ENCODE measurements around the gene SPTBN4.
"Not testable (repeated sequence)": the region's sequence is repeated elsewhere in the genome, so short reads cannot be mapped to it uniquely, and the experiment has no call there.

The SPTBN4 gene

GRCh38 chr19:40465025-40465556 lies 1.7 kb upstream of the SPTBN4 start:
- peak; percentile 85 for DNase-seq (ENCODE audit: low read depth)

- peak; percentile 99 for DNase-seq (ENCODE audit: low read depth)
Measured at GRCh38 chr19:40465557-40466218, 1.1 kb upstream of the SPTBN4 start, which contains the start of gene BLVRB. BLVRB (minus strand) TSS chr19:40465745; CDS start chr19:40465688, 57 bp downstream.

DNA sequence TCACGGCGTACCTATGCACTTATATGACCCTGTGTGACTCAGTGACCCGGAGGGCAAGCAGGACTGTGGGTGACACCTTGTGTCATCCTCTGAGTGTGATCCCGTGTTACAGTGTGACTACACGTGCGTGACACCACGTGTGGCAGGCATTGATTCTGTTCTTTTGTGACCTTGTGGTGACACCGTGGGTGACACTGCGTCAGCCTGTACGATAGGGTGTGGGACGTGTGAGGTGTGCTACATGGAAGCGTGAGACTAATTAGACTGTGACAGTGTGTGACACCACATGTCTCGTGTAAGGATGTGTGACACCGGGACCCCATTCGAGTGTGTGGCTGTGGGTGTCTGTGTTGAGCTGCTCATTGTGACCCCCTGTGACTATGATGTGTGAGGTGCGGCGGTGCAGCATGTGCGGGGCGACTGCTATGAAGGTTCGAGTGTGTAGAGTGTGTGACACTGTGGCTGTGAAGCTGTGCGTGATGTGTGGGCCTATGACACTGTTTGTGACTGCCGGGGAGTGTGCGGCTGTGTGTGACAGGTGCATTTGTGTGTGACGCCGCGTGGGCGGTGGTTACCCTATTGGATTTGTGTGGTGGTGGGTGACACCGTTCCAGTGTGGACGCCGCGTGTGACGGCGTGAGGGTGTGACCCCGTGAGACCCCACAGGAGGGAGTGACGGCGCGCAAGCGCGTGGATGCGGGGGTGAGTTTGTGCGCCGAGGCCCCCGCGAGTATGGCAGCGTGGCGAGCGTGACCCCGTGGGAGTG lies 399 bp upstream of the SPTBN4 start:
- DNase-seq (ENCODE audit: low read depth): no peak

DNA sequence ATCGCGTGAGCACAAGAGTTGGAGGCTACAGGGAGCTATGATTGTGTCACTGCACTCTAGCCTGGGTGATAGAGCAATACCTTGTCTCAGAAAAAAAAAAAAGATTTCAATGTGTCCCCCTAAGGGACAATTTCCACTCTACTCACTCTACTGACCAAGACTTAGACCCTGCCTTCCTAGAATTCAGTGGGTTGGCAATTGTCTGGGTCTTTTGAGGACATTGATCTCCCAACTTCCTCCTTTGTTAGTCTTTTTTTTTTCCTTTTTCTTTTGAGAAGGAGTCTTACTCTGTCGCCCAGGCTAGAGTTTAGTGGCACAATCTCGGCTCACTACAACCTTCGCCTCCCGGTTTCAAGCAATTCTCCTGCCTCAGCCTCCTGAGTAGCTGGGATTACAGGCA lies 2.2 kb downstream of the SPTBN4 start:
- DNase-seq (ENCODE audit: low read depth): no peak

DNA sequence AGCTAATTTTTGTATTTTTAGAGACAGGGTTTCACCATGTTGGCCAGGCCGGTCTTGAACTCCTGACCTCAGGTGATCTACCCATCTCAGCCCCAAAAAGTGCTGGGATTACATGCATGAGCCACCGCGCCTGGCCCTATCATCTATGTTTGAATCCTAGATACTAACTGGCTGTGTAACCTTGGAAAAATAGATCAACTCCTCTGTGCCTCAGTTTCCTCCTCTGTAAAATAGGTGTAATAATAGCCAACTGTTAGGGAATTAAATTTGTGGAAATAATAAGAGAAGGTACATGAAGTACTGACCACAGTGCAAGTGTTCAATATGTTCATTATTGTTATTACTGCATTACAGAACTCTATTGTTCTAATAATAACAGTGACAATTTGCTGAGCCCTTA lies 4.3 kb downstream of the SPTBN4 start:
- no peak for DNase-seq (ENCODE audit: low read depth)

DNA sequence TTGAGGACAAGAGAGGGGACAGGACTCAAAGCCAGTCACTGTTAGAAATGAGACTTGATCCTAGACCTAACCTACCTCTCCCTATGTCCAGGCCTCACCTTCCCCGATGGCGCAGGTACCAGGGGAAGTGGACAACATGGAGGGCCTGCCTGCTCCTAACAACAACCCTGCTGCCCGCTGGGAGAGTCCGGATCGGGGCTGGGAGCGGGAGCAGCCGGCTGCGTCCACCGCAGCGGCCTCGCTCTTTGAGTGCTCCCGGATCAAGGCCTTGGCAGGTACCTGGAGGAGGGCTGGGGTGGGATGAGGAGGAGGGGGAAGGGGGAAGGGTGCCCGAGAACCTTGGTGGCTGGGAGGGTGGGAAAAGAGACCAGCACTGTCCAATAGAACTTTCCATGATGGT lies 5.7 kb downstream of the SPTBN4 start:
- DNase-seq (ENCODE audit: low read depth): no peak

DNA sequence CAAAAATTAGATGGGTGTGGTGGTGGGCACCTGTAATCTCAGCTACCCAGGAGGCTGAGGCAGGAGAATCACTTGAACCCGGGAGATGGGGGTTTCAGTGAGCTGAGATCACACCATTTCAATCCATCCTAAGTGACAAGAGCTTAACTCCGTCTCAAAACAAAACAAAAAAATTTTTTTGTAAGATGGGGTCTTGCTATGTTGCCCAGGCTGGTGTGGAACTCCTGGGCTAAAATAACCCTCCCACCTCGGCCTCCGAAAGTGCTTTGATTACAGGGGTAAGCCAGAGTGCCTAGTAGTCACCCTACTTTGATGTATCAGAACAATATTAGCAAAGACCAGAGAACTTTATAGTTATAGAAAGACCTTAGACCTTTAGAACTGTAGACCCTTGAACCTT lies 7.9 kb downstream of the SPTBN4 start:
- DNase-seq (ENCODE audit: low read depth): no peak

- DNase-seq (ENCODE audit: low read depth): peak; percentile 25
Measured at GRCh38 chr19:40475878-40476644, 9.3 kb downstream of the SPTBN4 start.

- DNase-seq (ENCODE audit: low read depth): no peak
Measured at GRCh38 chr19:40486017-40486416, 19.2 kb downstream of the SPTBN4 start.

- DNase-seq (ENCODE audit: low read depth): no peak
Measured at GRCh38 chr19:40489882-40490230, 23.1 kb downstream of the SPTBN4 start.

GRCh38 chr19:40492274-40492673 lies 25.5 kb downstream of the SPTBN4 start:
- DNase-seq (ENCODE audit: low read depth): no peak

DNA sequence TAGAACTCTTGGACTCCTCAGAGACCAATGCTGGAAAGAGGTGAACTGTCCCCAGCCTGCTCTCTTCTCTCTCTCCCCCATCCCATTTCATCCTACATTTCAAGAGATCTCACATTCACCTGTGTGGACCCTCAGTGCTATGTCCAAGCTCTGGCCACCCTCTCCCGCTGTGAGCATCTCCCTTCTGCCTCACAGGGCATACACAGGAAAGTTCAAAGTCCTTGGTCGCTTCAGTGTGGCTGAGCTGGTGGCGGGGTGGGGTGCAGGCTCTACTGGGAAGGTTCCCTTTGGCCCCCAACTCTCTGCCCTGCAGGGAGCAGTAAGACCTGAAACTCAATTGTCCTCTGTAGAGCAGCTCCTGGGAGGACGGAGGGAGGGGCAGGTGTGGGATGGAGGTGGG lies 27.0 kb downstream of the SPTBN4 start:
- no peak for DNase-seq (ENCODE audit: low read depth)

- no peak for DNase-seq (ENCODE audit: low read depth)
Measured at GRCh38 chr19:40494191-40494838, 27.5 kb downstream of the SPTBN4 start.

- no peak for DNase-seq (ENCODE audit: low read depth)
Measured at GRCh38 chr19:40497214-40497613, 30.4 kb downstream of the SPTBN4 start.

GRCh38 chr19:40499320-40499719 lies 32.5 kb downstream of the SPTBN4 start:
- no peak for DNase-seq (ENCODE audit: low read depth)

DNA sequence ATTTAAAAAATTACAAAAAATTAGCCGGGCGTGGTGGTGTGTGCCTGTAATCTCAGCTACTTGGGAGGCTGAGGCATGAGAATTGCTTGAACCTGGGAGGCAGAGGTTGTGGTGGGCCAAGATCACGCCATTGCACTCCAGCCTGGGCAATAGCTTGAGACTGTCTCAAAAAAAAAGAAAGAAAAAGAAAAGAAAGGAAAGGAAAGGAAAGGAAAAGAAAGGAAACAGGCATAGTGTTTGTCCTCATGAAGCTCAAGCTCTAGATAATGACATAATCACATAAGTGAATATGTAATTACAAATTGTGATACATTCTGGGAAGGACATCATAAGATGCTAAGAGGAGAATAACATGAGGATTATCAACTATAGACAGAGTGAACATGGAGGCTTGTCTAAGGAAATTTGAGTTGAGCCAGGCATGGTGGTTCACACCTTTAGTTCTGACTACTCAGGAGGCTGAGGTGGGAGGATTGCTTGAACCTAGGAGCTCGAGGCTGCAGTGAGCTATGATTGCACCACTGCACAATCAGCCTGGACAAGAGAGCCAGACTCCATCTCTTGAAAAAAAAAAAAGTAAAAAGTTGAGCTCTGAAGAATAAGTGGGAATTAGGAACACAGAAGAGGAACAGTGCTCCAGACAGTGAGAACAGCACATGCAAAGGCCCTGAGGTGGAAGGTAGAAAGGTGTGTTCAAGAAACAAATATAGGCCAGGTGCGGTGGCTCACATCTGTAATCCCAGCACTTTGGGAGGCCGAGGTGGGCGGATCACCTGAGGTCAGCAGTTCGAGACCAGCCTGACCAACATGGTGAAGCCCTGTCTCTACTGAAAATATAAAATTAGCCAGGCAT lies 34.1 kb downstream of the SPTBN4 start:
- DNase-seq (ENCODE audit: low read depth): not testable (repeated sequence)

DNA sequence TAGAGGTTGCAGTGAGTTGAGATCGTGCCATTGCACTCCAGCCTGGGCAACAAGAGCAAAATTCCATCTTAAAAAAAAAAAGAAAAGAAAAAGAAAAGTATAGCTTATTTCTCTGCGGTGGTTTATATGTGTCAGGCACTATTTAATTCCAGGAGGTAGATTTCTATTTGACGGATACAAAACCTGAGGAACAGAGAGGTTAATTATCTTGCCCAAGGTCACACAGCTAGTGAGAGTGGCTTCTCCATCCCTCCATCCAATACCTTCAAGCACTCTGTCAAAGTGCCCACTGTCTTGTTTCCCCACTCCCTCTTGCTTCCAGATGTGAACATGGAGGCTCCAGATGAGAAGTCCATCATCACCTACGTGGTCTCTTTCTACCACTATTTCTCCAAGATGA lies 34.8 kb downstream of the SPTBN4 start:
- no peak for DNase-seq (ENCODE audit: low read depth)

DNA sequence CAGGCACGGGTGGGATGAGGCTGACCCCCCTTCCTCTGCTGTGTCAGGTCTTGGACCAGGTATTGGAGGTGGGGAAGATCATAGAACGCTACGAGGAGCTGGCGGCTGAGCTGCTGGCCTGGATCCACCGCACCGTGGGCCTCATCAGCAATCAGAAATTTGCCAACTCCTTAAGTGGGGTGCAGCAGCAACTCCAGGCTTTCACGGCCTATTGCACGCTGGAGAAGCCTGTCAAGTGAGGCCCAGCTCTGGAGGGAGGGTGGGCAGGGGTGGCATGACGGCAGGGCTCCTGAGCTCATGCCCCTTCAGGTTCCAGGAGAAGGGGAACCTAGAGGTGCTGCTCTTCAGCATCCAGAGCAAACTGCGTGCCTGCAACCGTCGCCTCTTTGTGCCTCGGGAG lies 35.3 kb downstream of the SPTBN4 start:
- no peak for DNase-seq (ENCODE audit: low read depth)

DNA sequence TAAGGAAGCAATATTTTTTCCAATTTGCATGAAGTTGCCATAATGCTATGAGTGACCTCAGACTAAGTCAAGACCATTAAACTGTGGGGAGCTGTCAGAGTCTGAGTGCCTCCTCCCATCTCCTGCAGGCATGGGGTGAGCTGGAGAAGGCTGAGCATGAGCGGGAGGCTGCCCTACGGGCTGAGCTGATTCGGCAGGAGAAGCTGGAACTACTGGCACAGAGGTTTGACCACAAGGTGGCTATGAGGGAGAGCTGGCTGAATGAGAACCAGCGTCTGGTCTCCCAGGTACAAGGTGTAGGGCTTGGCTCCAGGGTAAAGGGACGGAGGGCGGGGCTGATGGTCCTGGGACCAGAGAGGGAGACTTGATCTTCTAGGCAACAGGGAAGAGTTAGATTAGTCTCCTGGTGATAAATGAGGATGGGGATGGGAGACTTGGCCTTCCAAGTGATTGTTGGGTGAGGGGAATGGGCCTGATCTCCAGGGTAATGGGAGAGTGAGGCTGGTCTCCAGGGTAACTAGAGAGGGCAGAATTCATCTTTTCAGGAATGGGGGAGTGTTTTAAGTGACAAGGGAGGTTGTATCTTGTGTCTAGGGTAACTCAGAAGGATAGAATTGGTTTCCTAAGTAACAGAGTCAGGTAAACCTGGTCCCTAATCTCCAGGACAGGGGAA lies 36.0 kb downstream of the SPTBN4 start:
- DNase-seq (ENCODE audit: low read depth): no peak

DNA sequence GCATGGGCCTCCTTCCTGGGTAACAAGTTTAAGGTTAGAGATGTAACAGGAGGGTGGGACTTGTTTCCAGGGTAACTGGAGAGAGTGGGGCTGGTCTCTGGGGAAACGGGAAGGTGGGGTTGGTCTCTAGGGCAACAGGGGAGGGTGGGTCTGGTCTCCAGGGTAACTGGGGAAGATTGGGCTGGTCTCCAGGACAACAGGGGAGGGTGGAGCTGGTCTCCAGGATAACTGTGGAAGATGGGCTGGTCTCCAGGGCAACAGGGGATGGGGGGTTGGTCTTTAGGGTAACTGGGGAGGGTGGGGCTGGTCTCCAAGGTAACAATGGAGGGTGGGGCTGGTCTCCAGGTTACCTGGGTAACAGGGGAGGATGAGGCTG lies 36.5 kb downstream of the SPTBN4 start:
- no peak for DNase-seq (ENCODE audit: low read depth)

GRCh38 chr19:40506099-40506498 lies 39.3 kb downstream of the SPTBN4 start:
- no peak for DNase-seq (ENCODE audit: low read depth)

Data from iris pigment epithelial cell (primary cell).